SK-N-SH treated with all-trans-retinoic acid at 6 μM for 48 hours (cell line): ENCODE data around the gene TRABD.

ENCODE experiments used
- ATAC-seq: fragments of 200-7000 bp; cut with Tn5 transposase; 3 replicates; pipeline ENCODE4 v1.9.1; 2020; ENCODE audit warnings: mild to moderate bottlenecking, moderate library complexity
- BACH2 ChIP-seq: fragments of 250-450 bp; sonication (Bioruptor Pico); IDR thresholded peaks from 2 replicates; pipeline ENCODE4 v1.9.0; 2021; ENCODE audit warnings: mild to moderate bottlenecking, borderline replicate concordance
- CSDC2 ChIP-seq: fragments of 250-450 bp; sonication (Bioruptor Pico); IDR thresholded peaks from 2 replicates; pipeline ENCODE4 v1.5.0; 2020; ENCODE audit warnings: mild to moderate bottlenecking, moderate library complexity
- ESRRG ChIP-seq: fragments of 250-450 bp; sonication (Bioruptor Pico); IDR thresholded peaks from 2 replicates; pipeline ENCODE4 v1.6.1; 2021; ENCODE audit warnings: mild to moderate bottlenecking
- GLIS3 ChIP-seq: fragments of 250-450 bp; sonication (Bioruptor Pico); IDR thresholded peaks from 2 replicates; pipeline ENCODE4 v1.5.0; 2020; ENCODE audit warnings: mild to moderate bottlenecking, moderate library complexity
- ISL1 ChIP-seq: fragments of 250-450 bp; sonication (Bioruptor Pico); IDR thresholded peaks from 2 replicates; pipeline ENCODE4 v2.1.2; 2022; ENCODE audit warnings: mild to moderate bottlenecking, moderate library complexity
- PPARA ChIP-seq: fragments of 250-450 bp; sonication (Bioruptor Pico); IDR thresholded peaks from 2 replicates; pipeline ENCODE4 v1.5.0; 2020; ENCODE audit warnings: mild to moderate bottlenecking, borderline replicate concordance
- RARB ChIP-seq: fragments of 250-450 bp; sonication (Bioruptor Pico); IDR thresholded peaks from 2 replicates; pipeline ENCODE4 v1.8.0; 2021; ENCODE audit warnings: mild to moderate bottlenecking, moderate library complexity
- ZC3H10 ChIP-seq: fragments of 250-450 bp; sonication (Bioruptor Pico); IDR thresholded peaks from 2 replicates; pipeline ENCODE4 v1.5.1; 2021; ENCODE audit warnings: mild to moderate bottlenecking, moderate library complexity
- ZFP3 ChIP-seq: fragments of 250-450 bp; sonication (Bioruptor Pico); IDR thresholded peaks from 2 replicates; pipeline ENCODE4 v1.5.0; 2020; ENCODE audit warnings: mild to moderate bottlenecking, moderate library complexity
- ZFP30 ChIP-seq: fragments of 450-650 bp; formaldehyde crosslinking; IDR thresholded peaks from 2 replicates; pipeline ENCODE4 v1.5.0; 2022; ENCODE audit warnings: mild to moderate bottlenecking, moderate library complexity
- ZNF565 ChIP-seq: fragments of 450-650 bp; formaldehyde crosslinking; conservative IDR thresholded peaks from 2 replicates; pipeline ENCODE4 v1.5.0; 2020; ENCODE audit warnings: low read depth, mild to moderate bottlenecking, moderate library complexity
- ZNF70 ChIP-seq: fragments of 450-650 bp; formaldehyde crosslinking; IDR thresholded peaks from 2 replicates; pipeline ENCODE4 v1.5.0; 2020; ENCODE audit warnings: mild to moderate bottlenecking, moderate library complexity
- ZNF8 ChIP-seq: fragments of 450-650 bp; formaldehyde crosslinking; IDR thresholded peaks from 2 replicates; pipeline ENCODE4 v1.5.0; 2020; ENCODE audit warnings: mild to moderate bottlenecking, moderate library complexity
- TF ChIP-seq, protein P1 (sequence below): fragments of 250-450 bp; sonication (Bioruptor Pico); IDR thresholded peaks from 2 replicates; pipeline ENCODE4 v1.5.0; 2020; ENCODE audit warnings: mild to moderate bottlenecking, moderate library complexity
- TF ChIP-seq, protein P2 (sequence below): fragments of 250-450 bp; sonication (Bioruptor Pico); IDR thresholded peaks from 2 replicates; pipeline ENCODE4 v1.5.1; 2020; ENCODE audit warnings: low read depth, mild to moderate bottlenecking, moderate library complexity
- TF ChIP-seq, protein P3 (sequence below): fragments of 250-450 bp; sonication (Bioruptor Pico); IDR thresholded peaks from 2 replicates; pipeline ENCODE4 v1.5.1; 2021; ENCODE audit warnings: mild to moderate bottlenecking, moderate library complexity
- TF ChIP-seq, protein P4 (sequence below): fragments of 250-450 bp; sonication (Bioruptor Pico); IDR thresholded peaks from 2 replicates; pipeline ENCODE4 v1.8.0; 2021; ENCODE audit warnings: low read depth, mild to moderate bottlenecking, moderate library complexity, borderline replicate concordance
- TF ChIP-seq, protein P5 (sequence below): fragments of 250-450 bp; sonication (Bioruptor Pico); IDR thresholded peaks from 2 replicates; pipeline ENCODE4 v1.8.0; 2020; ENCODE audit warnings: mild to moderate bottlenecking, moderate library complexity, borderline replicate concordance

Gene TRABD

DNA sequence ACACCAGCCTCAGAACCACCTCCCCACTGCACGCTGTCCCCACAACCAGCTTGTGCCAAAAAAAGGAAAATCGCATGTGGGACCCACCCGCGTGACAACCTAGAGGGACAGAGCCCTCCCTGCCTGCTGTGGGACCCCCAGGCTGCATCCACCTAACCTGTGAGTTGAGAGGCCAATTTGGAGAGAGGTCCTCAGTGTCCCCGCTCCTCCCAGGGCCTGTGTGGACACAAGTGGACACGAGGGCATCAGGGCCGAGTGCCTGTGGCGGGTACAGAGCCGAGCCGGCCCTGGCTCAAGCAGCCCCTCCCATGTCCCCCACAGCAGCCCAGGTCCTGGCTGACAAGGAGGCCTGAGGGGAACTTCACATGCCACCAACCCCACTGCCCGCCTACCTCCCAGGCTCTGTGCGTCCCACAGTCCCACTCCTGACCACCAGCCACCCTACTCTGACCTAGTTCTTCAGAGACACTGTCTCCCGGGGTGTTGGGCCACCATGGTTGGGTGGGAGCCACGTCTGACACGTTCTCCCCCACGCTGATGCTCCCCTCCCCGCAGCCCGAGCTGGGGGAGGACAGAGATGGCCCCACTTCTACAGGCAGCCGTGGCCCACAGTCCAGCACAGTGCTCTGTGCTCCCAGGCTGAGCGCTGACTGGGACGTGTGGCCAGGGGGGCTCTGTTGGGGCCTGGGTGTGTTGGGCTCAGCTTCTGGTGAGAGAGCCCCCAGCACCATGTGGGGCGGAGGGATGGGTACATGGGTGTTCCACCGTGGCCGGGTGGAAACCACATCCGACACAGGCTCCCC lies 34.3 kb downstream of the TRABD start:
- no peak; the same call in 2 of the 3 replicates for ATAC-seq
- TF ChIP-seq, protein P1, sequence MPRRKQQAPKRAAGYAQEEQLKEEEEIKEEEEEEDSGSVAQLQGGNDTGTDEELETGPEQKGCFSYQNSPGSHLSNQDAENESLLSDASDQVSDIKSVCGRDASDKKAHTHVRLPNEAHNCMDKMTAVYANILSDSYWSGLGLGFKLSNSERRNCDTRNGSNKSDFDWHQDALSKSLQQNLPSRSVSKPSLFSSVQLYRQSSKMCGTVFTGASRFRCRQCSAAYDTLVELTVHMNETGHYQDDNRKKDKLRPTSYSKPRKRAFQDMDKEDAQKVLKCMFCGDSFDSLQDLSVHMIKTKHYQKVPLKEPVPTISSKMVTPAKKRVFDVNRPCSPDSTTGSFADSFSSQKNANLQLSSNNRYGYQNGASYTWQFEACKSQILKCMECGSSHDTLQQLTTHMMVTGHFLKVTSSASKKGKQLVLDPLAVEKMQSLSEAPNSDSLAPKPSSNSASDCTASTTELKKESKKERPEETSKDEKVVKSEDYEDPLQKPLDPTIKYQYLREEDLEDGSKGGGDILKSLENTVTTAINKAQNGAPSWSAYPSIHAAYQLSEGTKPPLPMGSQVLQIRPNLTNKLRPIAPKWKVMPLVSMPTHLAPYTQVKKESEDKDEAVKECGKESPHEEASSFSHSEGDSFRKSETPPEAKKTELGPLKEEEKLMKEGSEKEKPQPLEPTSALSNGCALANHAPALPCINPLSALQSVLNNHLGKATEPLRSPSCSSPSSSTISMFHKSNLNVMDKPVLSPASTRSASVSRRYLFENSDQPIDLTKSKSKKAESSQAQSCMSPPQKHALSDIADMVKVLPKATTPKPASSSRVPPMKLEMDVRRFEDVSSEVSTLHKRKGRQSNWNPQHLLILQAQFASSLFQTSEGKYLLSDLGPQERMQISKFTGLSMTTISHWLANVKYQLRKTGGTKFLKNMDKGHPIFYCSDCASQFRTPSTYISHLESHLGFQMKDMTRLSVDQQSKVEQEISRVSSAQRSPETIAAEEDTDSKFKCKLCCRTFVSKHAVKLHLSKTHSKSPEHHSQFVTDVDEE (CRISPR knock-in tag), result no peak
- TF ChIP-seq, protein P2, sequence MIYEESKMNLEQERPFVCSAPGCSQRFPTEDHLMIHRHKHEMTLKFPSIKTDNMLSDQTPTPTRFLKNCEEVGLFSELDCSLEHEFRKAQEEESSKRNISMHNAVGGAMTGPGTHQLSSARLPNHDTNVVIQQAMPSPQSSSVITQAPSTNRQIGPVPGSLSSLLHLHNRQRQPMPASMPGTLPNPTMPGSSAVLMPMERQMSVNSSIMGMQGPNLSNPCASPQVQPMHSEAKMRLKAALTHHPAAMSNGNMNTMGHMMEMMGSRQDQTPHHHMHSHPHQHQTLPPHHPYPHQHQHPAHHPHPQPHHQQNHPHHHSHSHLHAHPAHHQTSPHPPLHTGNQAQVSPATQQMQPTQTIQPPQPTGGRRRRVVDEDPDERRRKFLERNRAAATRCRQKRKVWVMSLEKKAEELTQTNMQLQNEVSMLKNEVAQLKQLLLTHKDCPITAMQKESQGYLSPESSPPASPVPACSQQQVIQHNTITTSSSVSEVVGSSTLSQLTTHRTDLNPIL (CRISPR knock-in tag), result no peak
- TF ChIP-seq CSDC2 (CRISPR knock-in tag) (no peak), ZNF8 (CRISPR knock-in tag) (no peak), ZC3H10 (CRISPR knock-in tag) (no peak), ISL1 (no peak), BACH2 (CRISPR knock-in tag) (no peak), RARB (CRISPR knock-in tag) (no peak), ZNF565 (CRISPR knock-in tag) (no peak), ZNF70 (CRISPR knock-in tag) (no peak), ZFP30 (no peak), PPARA (no peak), ZFP3 (CRISPR knock-in tag) (no peak), ESRRG (CRISPR knock-in tag) (no peak)
- TF ChIP-seq, protein P3, sequence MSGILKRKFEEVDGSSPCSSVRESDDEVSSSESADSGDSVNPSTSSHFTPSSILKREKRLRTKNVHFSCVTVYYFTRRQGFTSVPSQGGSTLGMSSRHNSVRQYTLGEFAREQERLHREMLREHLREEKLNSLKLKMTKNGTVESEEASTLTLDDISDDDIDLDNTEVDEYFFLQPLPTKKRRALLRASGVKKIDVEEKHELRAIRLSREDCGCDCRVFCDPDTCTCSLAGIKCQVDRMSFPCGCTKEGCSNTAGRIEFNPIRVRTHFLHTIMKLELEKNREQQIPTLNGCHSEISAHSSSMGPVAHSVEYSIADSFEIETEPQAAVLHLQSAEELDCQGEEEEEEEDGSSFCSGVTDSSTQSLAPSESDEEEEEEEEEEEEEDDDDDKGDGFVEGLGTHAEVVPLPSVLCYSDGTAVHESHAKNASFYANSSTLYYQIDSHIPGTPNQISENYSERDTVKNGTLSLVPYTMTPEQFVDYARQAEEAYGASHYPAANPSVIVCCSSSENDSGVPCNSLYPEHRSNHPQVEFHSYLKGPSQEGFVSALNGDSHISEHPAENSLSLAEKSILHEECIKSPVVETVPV (CRISPR knock-in tag), result no peak
- TF ChIP-seq, protein P4, sequence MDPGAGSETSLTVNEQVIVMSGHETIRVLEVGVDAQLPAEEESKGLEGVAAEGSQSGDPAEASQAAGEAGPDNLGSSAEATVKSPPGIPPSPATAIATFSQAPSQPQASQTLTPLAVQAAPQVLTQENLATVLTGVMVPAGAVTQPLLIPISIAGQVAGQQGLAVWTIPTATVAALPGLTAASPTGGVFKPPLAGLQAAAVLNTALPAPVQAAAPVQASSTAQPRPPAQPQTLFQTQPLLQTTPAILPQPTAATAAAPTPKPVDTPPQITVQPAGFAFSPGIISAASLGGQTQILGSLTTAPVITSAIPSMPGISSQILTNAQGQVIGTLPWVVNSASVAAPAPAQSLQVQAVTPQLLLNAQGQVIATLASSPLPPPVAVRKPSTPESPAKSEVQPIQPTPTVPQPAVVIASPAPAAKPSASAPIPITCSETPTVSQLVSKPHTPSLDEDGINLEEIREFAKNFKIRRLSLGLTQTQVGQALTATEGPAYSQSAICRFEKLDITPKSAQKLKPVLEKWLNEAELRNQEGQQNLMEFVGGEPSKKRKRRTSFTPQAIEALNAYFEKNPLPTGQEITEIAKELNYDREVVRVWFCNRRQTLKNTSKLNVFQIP (CRISPR knock-in tag), result no peak
- TF ChIP-seq, protein P5, sequence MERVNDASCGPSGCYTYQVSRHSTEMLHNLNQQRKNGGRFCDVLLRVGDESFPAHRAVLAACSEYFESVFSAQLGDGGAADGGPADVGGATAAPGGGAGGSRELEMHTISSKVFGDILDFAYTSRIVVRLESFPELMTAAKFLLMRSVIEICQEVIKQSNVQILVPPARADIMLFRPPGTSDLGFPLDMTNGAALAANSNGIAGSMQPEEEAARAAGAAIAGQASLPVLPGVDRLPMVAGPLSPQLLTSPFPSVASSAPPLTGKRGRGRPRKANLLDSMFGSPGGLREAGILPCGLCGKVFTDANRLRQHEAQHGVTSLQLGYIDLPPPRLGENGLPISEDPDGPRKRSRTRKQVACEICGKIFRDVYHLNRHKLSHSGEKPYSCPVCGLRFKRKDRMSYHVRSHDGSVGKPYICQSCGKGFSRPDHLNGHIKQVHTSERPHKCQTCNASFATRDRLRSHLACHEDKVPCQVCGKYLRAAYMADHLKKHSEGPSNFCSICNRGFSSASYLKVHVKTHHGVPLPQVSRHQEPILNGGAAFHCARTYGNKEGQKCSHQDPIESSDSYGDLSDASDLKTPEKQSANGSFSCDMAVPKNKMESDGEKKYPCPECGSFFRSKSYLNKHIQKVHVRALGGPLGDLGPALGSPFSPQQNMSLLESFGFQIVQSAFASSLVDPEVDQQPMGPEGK (CRISPR knock-in tag), result no peak

DNA sequence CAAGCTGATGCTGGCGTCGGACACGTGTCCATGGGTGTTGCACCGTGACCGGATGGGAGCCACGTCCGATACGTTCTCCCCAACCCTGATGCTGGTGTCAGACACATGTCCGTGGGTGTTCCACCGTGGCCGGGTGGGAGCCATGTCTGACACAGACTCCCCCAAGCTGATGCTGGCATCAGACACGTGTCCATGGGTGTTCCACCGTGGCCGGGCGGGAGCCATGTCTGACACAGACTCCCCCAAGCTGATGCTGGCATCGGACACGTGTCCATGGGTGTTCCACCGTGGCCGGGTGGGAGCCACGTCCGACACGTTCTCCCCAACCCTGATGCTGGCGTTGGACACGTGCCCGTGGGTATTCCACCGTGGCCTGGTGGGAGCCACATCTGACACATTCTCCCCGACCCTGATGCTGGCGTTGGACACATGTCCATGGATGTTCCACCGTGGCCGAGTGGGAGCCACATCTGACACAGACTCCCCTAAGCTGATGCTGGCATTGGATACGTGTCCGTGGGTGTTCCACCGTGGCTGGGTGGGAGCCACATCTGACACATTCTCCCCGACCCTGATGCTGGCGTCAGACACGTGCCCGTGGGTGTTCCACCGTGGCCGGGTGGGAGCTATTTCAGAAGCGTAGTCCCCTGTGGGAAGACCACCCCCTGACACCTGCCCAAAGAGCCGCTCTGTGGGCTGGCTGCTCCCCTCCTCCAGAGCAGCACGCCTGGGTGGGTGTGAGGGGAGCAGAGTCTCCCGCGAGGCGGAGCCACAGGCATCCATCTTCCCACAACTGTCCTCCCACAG lies 35.1 kb downstream of the TRABD start:
- no peak for TF ChIP-seq GLIS3 (CRISPR knock-in tag)
- no peak for TF ChIP-seq ZNF565 (CRISPR knock-in tag)
- TF ChIP-seq, protein P2 (CRISPR knock-in tag), result no peak
- TF ChIP-seq ESRRG (CRISPR knock-in tag), result no peak
- TF ChIP-seq, protein P5 (CRISPR knock-in tag), result no peak
- TF ChIP-seq, protein P1 (CRISPR knock-in tag), result no peak
- TF ChIP-seq PPARA, result no peak
- TF ChIP-seq ZFP30, result no peak
- ATAC-seq, result no peak
